H1 (cell line): ENCODE results near the gene IRF2BP2. TPM values are rescaled to one million over a fixed set of nuclear protein-coding genes. Genes with fewer than 3 reads are reported as not detected.
A peak's percentile ranks its signal among the peaks of the same experiment; 100 is the strongest.

Experiments used
- CTCF ChIA-PET: fragments of 300-600 bp; sonication (Branson Sonifier 250); formaldehyde crosslinking; loops from one replicate; lab custom pipeline; 2021; ENCODE audit not compliant: partially characterized antibody; lab: Charles Lee
- POLR2A ChIA-PET: fragments of 300-600 bp; sonication (Branson Sonifier 250); formaldehyde crosslinking; loops from one replicate; lab custom pipeline; 2021; ENCODE audit warnings: inconsistent platforms; ENCODE audit not compliant: partially characterized antibody; lab: Charles Lee
- DNase-seq, 2 experiments: peaks; one replicate each; pipeline versions ENCODE4 v3.0.0 to v3.0.0-alpha.2; 2010 to 2022; ENCODE audit warnings: low spot score in 2 of 2, low read depth in 1 of 2, mixed read lengths in 1 of 2
- FAIRE-seq: peaks from 2 replicates; lab custom pipeline; 2011; peaks lifted over from hg19 to GRCh38; lab: Jason Lieb, UNC
- H2AFZ ChIP-seq: 2 replicates; pipeline ENCODE4 v1.8.1; 2012; ENCODE audit warnings: low read length, inconsistent platforms
- H2AK5ac ChIP-seq: 2 replicates; pipeline ENCODE4 v1.6.1; 2013; ENCODE audit warnings: low read depth, low read length
- H2BK120ac ChIP-seq: replicated peaks from 2 replicates; pipeline ENCODE3; 2013; ENCODE audit warnings: low read depth, low read length, inconsistent platforms
- H2BK12ac ChIP-seq: 2 replicates; pipeline ENCODE4 v1.6.1; 2013; ENCODE audit warnings: low read depth, low read length
- H2BK15ac ChIP-seq: 2 replicates; pipeline ENCODE4 v1.6.1; 2013; ENCODE audit warnings: low read length
- H2BK20ac ChIP-seq: 2 replicates; pipeline ENCODE4 v1.6.1; 2013; ENCODE audit warnings: low read length
- H2BK5ac ChIP-seq: 2 replicates; pipeline ENCODE4 v1.6.1; 2013; ENCODE audit warnings: low read depth, low read length
- H3K14ac ChIP-seq: 2 replicates; pipeline ENCODE4 v1.6.1; 2013; ENCODE audit warnings: inconsistent platforms; ENCODE audit not compliant: insufficient read length
- H3K18ac ChIP-seq: 2 replicates; pipeline ENCODE4 v1.6.1; 2013; ENCODE audit warnings: low read length; ENCODE audit errors: extremely low read depth
- H3K23ac ChIP-seq: 2 replicates; pipeline ENCODE4 v1.6.1; 2013; ENCODE audit warnings: inconsistent platforms; ENCODE audit not compliant: insufficient read length
- H3K23me2 ChIP-seq: 2 replicates; pipeline ENCODE4 v1.6.1; 2013; ENCODE audit warnings: low read depth, low read length
- H3K27ac ChIP-seq: 2 replicates; pipeline ENCODE4 v1.6.1; 2011; ENCODE audit warnings: low read depth, low read length, inconsistent platforms
- H3K27me3 ChIP-seq, 4 experiments: replicated peaks in 1 of 4; 1 replicate in 1 of 4; 2 replicates in 3 of 4; pipeline versions ENCODE4 v1.6.1 to v1.8.1; 2011 to 2013; ENCODE audit warnings: low read length in 3 of 4, mild to moderate bottlenecking in 3 of 4, inconsistent platforms in 2 of 4, mixed read lengths in 2 of 4, moderate library complexity in 1 of 4; ENCODE audit not compliant: control insufficient read depth in 3 of 4, insufficient read depth in 3 of 4; ENCODE audit errors: extremely low read depth in 1 of 4
- H3K36me3 ChIP-seq, 4 experiments: 2 replicates each; pipeline versions ENCODE4 v1.6.1 to v1.8.1; 2011 to 2013; ENCODE audit warnings: mild to moderate bottlenecking in 4 of 4, low read length in 3 of 4, moderate library complexity in 2 of 4, control low read depth in 1 of 4, inconsistent platforms in 1 of 4; ENCODE audit not compliant: insufficient read depth in 4 of 4, control insufficient read depth in 2 of 4
- H3K4ac ChIP-seq: replicated peaks from 2 replicates; pipeline ENCODE3; 2013; ENCODE audit warnings: low read length, low read depth, mixed read lengths, inconsistent platforms; ENCODE audit not compliant: insufficient read length
- H3K4me1 ChIP-seq, 4 experiments: replicated peaks in 1 of 4; 1 replicate in 1 of 4; 2 replicates in 3 of 4; pipeline versions ENCODE4 v1.6.1 to v1.8.1; 2011 to 2013; ENCODE audit warnings: low read length in 3 of 4, inconsistent platforms in 2 of 4, mixed read lengths in 1 of 4; ENCODE audit not compliant: insufficient read depth in 4 of 4, control insufficient read depth in 3 of 4
- H3K4me2 ChIP-seq, 2 experiments: 2 replicates each; pipeline versions ENCODE4 v1.6.1 to v1.8.1; 2011 to 2013; ENCODE audit warnings: low read depth in 2 of 2, low read length in 2 of 2, control low read depth in 1 of 2, inconsistent platforms in 1 of 2, mild to moderate bottlenecking in 1 of 2; ENCODE audit not compliant: insufficient read depth in 1 of 2
- H3K4me3 ChIP-seq, 4 experiments: fragments of 200-600, 300-600 bp in 1 of 4; sonication (generic), shearing (Covaris generic), sonication (Bioruptor Twin) in 1 of 4; 2 replicates each; pipeline versions ENCODE4 v1.5.1 to v1.8.1; 2011 to 2016; ENCODE audit warnings: low read length in 4 of 4, low read depth in 3 of 4, control low read depth in 2 of 4, inconsistent platforms in 2 of 4, mild to moderate bottlenecking in 2 of 4, mixed read lengths in 1 of 4, moderate library complexity in 1 of 4; ENCODE audit not compliant: insufficient read depth in 2 of 4; ENCODE audit errors: extremely low read depth in 1 of 4
- H3K56ac ChIP-seq: replicated peaks from 2 replicates; pipeline ENCODE3; 2013; ENCODE audit warnings: low read depth, mild to moderate bottlenecking, mixed read lengths, low read length, inconsistent platforms; ENCODE audit not compliant: insufficient read length
- H3K79me1 ChIP-seq: 2 replicates; pipeline ENCODE4 v1.6.1; 2013; ENCODE audit warnings: low read depth, low read length, control low read depth
- H3K79me2 ChIP-seq, 2 experiments: 2 replicates each; pipeline versions ENCODE4 v1.6.1 to v1.8.1; 2012 to 2013; ENCODE audit warnings: low read length in 2 of 2, mild to moderate bottlenecking in 2 of 2, inconsistent platforms in 1 of 2; ENCODE audit not compliant: insufficient read depth in 2 of 2, control insufficient read depth in 1 of 2
- H3K9ac ChIP-seq, 4 experiments: replicated peaks in 1 of 4; 1 replicate in 1 of 4; 2 replicates in 3 of 4; pipeline versions ENCODE4 v1.6.1 to v1.8.1; 2011 to 2013; ENCODE audit warnings: low read depth in 3 of 4, low read length in 3 of 4, control low read depth in 2 of 4, mild to moderate bottlenecking in 2 of 4, moderate library complexity in 2 of 4, inconsistent platforms in 1 of 4; ENCODE audit errors: extremely low read depth in 1 of 4
- H3K9me3 ChIP-seq, 2 experiments: 2 replicates each; pipeline versions ENCODE4 v1.6.1 to v1.8.1; 2012 to 2013; ENCODE audit warnings: mild to moderate bottlenecking in 2 of 2, moderate library complexity in 2 of 2, control low read depth in 1 of 2, inconsistent platforms in 1 of 2, low read depth in 1 of 2, low read length in 1 of 2, mixed read lengths in 1 of 2; ENCODE audit not compliant: insufficient read depth in 2 of 2
- H4K20me1 ChIP-seq, 2 experiments: replicated peaks in 1 of 2; 2 replicates each; pipeline versions ENCODE3 to v1.8.1; 2011 to 2013; ENCODE audit warnings: inconsistent platforms in 2 of 2, low read length in 2 of 2, mild to moderate bottlenecking in 1 of 2; ENCODE audit not compliant: insufficient read depth in 2 of 2, control insufficient read depth in 1 of 2
- H4K5ac ChIP-seq: 2 replicates; pipeline ENCODE4 v1.6.1; 2013; ENCODE audit warnings: low read length, low read depth, mixed read lengths, inconsistent platforms; ENCODE audit not compliant: insufficient read length
- H4K8ac ChIP-seq: 2 replicates; pipeline ENCODE4 v1.8.0; 2013; ENCODE audit warnings: mild to moderate bottlenecking, moderate library complexity, low read length, inconsistent platforms; ENCODE audit not compliant: insufficient read depth; ENCODE audit errors: extremely low read depth
- H4K91ac ChIP-seq: replicated peaks from 2 replicates; pipeline ENCODE3; 2013; ENCODE audit warnings: low read length, mixed read lengths, inconsistent platforms; ENCODE audit not compliant: insufficient read length
- CBX5 ChIP-seq: fragments of 300-800, 300-1000 bp; sonication (generic); IDR thresholded peaks from 2 replicates; pipeline ENCODE4 v1.7.1; 2016; ENCODE audit warnings: antibody characterized with exemption, low read length, low read depth
- CEBPB ChIP-seq: IDR thresholded peaks from 2 replicates; pipeline ENCODE4 v1.6.1; 2012; ENCODE audit warnings: low read depth, low read length
- WGBS, 2 experiments: shearing (Covaris generic) in 1 of 2; methylation state at CpG; one replicate each; pipeline versions ENCODE4 v1.1.6 to v1.1.7; 2013 to 2015; ENCODE audit warnings: low lambda C conversion rate in 2 of 2, mixed read lengths in 2 of 2, inconsistent platforms in 1 of 2, low coverage in 1 of 2, missing lambda C conversion rate in 1 of 2; ENCODE audit not compliant: insufficient replicate concordance in 2 of 2, insufficient coverage in 1 of 2, insufficient read length in 1 of 2; ENCODE audit errors: extremely low coverage in 1 of 2, missing lambda C conversion rate in 1 of 2; 5-methylcytosine and 5-hydroxymethylcytosine counted together
- polyA plus RNA-seq, 7 experiments: library from polyadenylated mRNA; depleted of rRNA in 3 of 7; stranded (reverse) in 5 of 7; unstranded in 2 of 7; fragments of >200 nt in 5 of 7; fragments of 200-250 nt in 2 of 7; gene quantifications; 1 replicate in 5 of 7; 2 replicates in 1 of 7; 4 replicates in 1 of 7; pipeline versions ENCODE4 v1.2.1 to v1.2.3, GENCODE V29; 2011 to 2013; ENCODE audit warnings: missing spikeins in 2 of 7, mixed read lengths in 2 of 7
- total RNA-seq: library from RNA; stranded (reverse); fragmentation: NEBNext Ultra II Directional; extraction: Animal tissue kit (Norgen Biotek cat#: 25700); gene quantifications from 2 replicates; pipeline ENCODE4 v1.2.1, GENCODE V29; 2021

Gene IRF2BP2
- total and polyA plus RNA-seq, 2 of the 8 experiments (the other 6 are each of a cell fraction or from before 2014, with no cell fraction given) = 24.9 to 67.5 TPM

DNA sequence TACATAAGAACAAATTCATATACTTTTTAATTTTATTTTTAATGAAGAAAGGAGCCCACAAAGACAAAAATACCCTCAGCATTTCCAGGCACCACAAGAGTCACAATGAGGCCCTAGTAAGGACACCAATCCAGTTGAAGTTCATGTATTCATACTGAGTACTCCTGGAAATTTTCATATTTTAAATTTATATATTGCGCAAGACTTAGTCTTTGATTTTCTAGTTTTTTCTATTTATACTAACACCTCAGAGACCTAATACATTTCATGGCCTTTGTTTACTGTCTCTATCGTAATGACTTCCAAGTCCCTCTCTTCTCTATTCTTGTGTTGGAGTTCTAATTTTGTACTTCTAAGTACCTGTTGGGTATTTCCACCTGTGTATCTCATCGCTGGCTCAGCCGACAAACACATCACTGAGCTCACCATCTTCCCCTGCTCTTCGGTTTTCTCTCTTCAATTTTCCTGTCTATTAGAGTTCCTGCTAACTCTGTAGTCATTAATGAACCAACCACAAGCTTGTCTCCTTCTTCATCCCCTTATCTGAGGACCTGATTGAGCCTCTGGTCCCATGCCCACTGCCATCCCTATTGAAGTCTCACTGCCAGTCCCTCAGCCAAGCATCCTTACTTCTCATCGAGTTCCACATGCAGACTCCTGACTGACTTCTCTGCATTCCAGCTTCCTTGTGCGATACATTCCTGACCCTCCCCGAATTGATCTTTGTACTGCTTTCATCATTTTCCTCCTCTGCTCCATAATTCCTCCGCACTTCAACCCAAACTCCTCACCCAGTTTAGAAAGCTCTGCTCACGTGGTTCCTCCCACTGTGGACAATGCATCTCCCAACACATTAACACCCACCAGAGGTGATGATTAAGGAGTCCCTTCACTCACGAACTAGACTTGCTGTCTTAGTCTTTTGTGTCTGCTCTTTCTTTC is 17.3 kb upstream of the IRF2BP2 start:
- Histone ChIP-seq H3K9ac (no peak overlapping the region), H2AFZ (no peak overlapping the region)
- WGBS, 2 experiments = 90 to 100% methylated on average over 1 to 11 of the region's 11 CpGs

More for the DNA sequence above, 17.3 kb upstream of the IRF2BP2 start:
- no peak overlapping the region for H2BK120ac ChIP-seq
- H3K18ac ChIP-seq = no peak overlapping the region
- no peak overlapping the region for H3K4ac ChIP-seq
- H2AK5ac ChIP-seq = no peak overlapping the region
- no peak overlapping the region for H4K5ac ChIP-seq
- no peaks in the 10 kb centered on the region for H3K36me3 ChIP-seq
- H3K27me3 ChIP-seq = no peaks in the 10 kb centered on the region
- no peak overlapping the region for H3K56ac ChIP-seq
- TF ChIP-seq CEBPB (peak; percentile 92), CBX5 (no peak)
- H3K23ac ChIP-seq = no peak overlapping the region
- H2BK15ac ChIP-seq = peak overlapping the region; percentile 31; the same call in 1 of the 2 replicates
- no peaks in the 10 kb centered on the region for H3K23me2 ChIP-seq
- no peaks in the 10 kb centered on the region for H4K20me1 ChIP-seq
- H2BK20ac ChIP-seq = peak overlapping the region; percentile 64; the same call in 1 of the 2 replicates
- ChIA-PET CTCF (interaction anchor here (0.9 to 1.0 kb wide), 2 partner anchors 116 to 465 kb away, joined by 3 read pairs; no protein-coding TSS in a partner anchor), POLR2A (interaction anchor here (1.3 kb wide), 1 partner anchor 8 kb away, joined by 3 read pairs; no protein-coding TSS in a partner anchor)
- H3K4me1 ChIP-seq = no peaks in the 10 kb centered on the region
- no peak overlapping the region for H3K4me2 ChIP-seq
- H4K8ac ChIP-seq = no peak overlapping the region
- no peak overlapping the region for H2BK5ac ChIP-seq
- no peak overlapping the region for H3K14ac ChIP-seq
- H3K79me2 ChIP-seq = no peaks in the 10 kb centered on the region
- H4K91ac ChIP-seq = no peak overlapping the region
- H3K79me1 ChIP-seq = no peaks in the 10 kb centered on the region
- H3K9me3 ChIP-seq = no peaks in the 10 kb centered on the region
- H3K4me3 ChIP-seq = no peak overlapping the region
- DNase-seq = no peak
- no peak for FAIRE-seq
- no peak overlapping the region for H3K27ac ChIP-seq
- H2BK12ac ChIP-seq = no peak overlapping the region
